ENCODE data around the gene HLA-DQB1.
"Not testable (repeated sequence)": the region's sequence is repeated elsewhere in the genome, so short reads cannot be mapped to it uniquely, and the experiment has no call there.

The HLA-DQB1 gene

DNA sequence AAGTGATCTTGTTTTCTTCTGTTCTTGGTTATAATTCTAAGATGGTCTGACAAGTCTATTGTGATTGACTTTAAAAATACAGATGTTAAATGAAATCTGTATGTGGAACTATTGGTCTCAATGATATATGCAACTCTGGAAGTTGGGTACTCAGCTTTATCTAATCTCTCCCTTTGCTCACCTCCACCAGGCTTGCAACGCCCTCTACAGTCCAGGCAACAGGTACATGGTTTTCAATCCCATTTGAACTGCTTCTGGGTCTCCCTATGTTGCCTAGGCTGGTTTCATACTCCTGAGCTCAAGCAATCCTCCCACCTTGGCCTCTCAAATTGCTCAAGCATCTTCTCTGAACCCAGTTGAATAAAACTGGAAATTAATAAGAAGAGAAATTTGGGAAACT lies 25.6 kb upstream of the HLA-DQB1 start:
- DNase-seq (ENCODE audit: low read depth, low spot score): no peak
- TF ChIP-seq, protein P1, sequence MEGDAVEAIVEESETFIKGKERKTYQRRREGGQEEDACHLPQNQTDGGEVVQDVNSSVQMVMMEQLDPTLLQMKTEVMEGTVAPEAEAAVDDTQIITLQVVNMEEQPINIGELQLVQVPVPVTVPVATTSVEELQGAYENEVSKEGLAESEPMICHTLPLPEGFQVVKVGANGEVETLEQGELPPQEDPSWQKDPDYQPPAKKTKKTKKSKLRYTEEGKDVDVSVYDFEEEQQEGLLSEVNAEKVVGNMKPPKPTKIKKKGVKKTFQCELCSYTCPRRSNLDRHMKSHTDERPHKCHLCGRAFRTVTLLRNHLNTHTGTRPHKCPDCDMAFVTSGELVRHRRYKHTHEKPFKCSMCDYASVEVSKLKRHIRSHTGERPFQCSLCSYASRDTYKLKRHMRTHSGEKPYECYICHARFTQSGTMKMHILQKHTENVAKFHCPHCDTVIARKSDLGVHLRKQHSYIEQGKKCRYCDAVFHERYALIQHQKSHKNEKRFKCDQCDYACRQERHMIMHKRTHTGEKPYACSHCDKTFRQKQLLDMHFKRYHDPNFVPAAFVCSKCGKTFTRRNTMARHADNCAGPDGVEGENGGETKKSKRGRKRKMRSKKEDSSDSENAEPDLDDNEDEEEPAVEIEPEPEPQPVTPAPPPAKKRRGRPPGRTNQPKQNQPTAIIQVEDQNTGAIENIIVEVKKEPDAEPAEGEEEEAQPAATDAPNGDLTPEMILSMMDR (IDR thresholded peaks at IDR 0.05; ENCODE audit: low read depth, low read length): no peak
- no peak overlapping the region for H3K4me3 ChIP-seq (ENCODE audit: low read depth, low read length)
- in situ Hi-C loops (cut with HindIII; ENCODE audit: low sequenced_read_pairs): no loop called here

DNA sequence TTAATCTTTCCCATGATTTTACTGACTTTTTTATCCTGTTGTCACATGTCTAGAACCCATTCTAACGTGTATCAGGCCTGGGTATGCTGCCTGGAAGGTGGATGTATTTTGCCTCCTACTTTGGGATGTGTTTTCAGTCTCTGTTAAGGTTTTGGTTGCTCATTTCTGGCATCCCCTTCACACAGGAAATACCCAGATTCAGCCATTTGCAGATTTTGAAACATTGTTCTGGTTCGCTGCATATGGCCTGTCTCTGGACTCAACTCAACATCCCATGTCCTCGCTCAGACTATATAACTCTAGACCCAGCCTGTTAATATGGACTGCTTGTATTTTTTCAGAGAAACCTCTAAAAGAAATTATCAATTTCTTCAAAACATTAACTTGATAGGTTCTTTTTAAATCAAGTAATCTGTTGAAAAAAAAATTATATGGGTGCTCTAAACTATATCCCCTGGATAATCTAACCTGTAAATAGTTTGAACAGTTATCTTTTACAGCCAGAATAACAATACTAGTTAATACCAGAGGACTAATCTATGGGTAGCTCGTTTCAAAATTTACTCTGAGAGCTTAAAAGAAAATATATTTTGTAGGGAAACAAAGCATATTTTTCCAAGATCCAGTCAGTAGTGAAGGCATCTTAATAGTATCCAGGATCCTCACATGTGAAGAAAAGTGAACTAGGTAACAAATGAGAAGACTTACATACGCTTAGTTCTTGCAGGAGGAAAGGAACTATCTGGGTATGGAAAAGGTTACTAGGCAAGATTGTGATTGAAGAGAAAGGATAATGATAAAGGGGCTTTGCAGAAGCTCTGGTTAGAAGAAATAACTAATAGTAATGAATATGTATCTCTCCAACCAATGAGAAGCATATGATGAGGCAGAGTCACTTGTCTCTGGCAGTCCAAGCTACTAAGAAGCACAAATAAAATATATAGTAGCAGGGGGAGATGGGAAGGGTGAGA lies 23.4 kb upstream of the HLA-DQB1 start:
- TF ChIP-seq, protein P1 (IDR thresholded peaks at IDR 0.05; ENCODE audit: low read depth, low read length): no peak
- no peak overlapping the region for H3K4me3 ChIP-seq (ENCODE audit: low read depth, low read length)
- in situ Hi-C loops (cut with HindIII; ENCODE audit: low sequenced_read_pairs): no loop called here
- DNase-seq (ENCODE audit: low read depth, low spot score): no peak

DNA sequence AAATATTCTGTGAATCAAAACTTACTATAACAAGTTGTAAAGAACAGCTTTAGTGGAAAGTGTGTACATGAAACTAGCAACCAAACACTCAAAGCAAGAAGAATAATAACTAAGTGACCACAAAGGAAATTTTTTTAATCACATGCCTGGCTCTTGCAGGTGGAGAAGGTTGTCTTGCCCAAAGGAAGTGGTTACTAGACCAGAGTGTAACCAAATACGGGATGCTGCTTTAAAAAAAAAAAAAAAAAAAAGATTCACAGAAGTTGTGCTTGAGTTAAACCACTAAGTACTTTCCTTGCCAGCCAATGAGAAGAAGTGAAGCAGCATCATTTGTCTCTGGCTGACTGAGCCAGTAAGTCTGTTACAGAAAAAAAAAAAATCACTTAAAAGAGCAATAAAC lies 19.1 kb upstream of the HLA-DQB1 start:
- no peak for DNase-seq (ENCODE audit: low read depth, low spot score)
- no peak overlapping the region for H3K4me3 ChIP-seq (ENCODE audit: low read depth, low read length)
- TF ChIP-seq, protein P1 (IDR thresholded peaks at IDR 0.05; ENCODE audit: low read depth, low read length): no peak
- in situ Hi-C loops (cut with HindIII; ENCODE audit: low sequenced_read_pairs): no loop called here

DNA sequence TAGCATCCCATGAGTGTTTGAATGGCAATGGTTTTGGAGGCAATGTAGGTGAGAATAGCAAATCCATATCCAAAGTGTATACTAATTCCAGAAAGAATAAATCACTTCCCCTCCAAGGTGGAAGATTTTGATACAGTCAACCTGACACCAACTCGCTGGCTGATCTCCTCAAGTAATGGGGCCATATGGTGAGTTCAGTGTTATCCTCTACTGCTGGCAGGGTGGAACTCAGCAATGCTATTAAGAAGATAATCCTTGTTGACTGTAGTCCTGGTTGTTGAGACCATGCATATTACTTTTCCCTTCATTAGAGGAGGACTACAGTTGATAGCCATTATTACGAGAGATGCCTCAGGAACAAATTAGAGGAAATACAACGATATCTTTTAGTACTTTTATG lies 17.8 kb upstream of the HLA-DQB1 start:
- in situ Hi-C loops (cut with HindIII; ENCODE audit: low sequenced_read_pairs): no loop called here
- TF ChIP-seq, protein P1 (IDR thresholded peaks at IDR 0.05; ENCODE audit: low read depth, low read length): no peak
- H3K4me3 ChIP-seq (ENCODE audit: low read depth, low read length): no peak overlapping the region
- DNase-seq (ENCODE audit: low read depth, low spot score): no peak

DNA sequence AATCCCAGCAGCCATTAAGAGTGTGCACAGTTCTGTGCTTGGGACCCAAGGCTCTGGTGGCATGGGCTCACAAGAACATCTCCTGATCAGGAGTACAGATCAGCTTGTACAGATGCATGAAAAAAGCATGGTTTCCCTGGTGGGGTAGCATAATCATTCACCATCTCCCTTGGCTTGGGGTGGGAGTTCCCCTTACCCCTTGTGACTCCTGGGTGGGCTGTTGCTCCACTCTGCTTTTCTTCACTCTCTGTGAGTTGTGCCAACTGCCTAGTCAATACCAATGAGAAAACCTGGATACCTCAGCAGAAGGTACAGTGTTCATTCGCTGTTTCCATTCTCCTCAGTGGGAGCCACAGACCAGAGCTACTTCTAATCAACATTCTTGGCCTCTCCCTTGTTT lies 13.6 kb upstream of the HLA-DQB1 start:
- TF ChIP-seq, protein P1 (IDR thresholded peaks at IDR 0.05; ENCODE audit: low read depth, low read length): no peak
- no peak overlapping the region for H3K4me3 ChIP-seq (ENCODE audit: low read depth, low read length)
- in situ Hi-C loops (cut with HindIII; ENCODE audit: low sequenced_read_pairs): no loop called here
- DNase-seq (ENCODE audit: low read depth, low spot score): no peak

DNA sequence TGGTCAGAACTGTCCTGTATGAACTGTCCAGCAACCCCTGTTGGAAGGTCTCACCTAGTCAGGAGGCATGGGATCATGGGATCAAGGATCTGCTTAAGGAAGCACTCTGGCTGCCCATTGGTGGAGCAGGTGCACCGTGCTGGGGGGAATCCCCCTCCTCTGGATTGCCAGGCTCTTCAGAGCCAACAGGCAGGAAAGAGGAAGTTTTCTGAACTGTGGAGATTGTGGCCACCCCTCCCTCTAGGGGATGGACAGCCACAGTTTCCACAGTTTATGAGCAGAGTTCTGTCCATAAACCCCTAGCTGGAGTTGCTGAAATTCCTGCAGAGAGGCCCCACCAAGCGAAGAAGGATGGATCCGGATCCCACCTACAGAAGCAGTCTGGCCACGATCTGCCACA lies 13.0 kb upstream of the HLA-DQB1 start:
- in situ Hi-C loops (cut with HindIII; ENCODE audit: low sequenced_read_pairs): no loop called here

DNA sequence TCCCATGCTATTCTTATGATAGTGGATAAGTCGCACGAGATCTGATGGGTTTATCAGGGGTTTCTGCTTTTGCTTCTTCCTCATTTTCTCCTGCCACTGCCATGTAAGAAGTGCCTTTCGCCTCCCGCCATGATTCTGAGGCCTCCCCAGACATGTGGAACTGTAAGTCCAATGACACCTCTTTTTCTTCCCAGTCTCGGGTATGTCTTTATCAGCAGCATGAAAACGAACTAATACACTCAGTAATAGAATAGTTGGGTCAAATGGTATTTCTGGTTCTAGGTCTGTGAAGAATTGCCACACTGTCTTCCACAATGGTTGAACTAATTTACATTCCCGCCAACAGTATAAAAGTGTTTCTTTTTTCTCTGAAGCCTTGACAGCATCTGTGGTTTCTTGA lies 7.7 kb upstream of the HLA-DQB1 start:
- DNase-seq (ENCODE audit: low read depth, low spot score); in situ Hi-C loops (cut with HindIII; ENCODE audit: low sequenced_read_pairs); H3K4me3 ChIP-seq (ENCODE audit: low read depth, low read length): not testable (repeated sequence)

More for the DNA sequence above, 13.0 kb upstream of the HLA-DQB1 start:
- DNase-seq (ENCODE audit: low read depth, low spot score): no peak
- H3K4me3 ChIP-seq (ENCODE audit: low read depth, low read length): no peak overlapping the region
- TF ChIP-seq, protein P1 (IDR thresholded peaks at IDR 0.05; ENCODE audit: low read depth, low read length): no peak

DNA sequence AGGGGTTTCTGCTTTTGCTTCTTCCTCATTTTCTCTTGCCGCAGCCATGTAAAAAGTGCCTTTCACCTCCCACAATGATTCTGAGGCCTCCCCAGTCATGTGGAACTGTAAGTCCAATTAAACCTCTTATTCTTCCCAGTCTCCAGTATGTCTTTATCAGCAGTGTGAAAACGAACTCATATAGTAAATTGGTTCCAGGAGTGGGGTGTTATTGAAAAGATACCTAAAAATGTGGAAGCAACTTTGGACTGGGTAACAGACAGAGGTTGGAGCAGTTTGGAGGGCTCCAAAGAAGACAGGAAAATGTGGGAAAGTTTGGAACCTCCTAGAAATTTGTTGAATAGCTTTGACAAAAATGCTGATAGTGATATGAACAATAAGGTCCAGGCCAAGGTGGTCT lies 5.5 kb upstream of the HLA-DQB1 start:
- in situ Hi-C loops (cut with HindIII; ENCODE audit: low sequenced_read_pairs); H3K4me3 ChIP-seq (ENCODE audit: low read depth, low read length); DNase-seq (ENCODE audit: low read depth, low spot score): not testable (repeated sequence)
